Prostate gland (tissue), 2 donors: ENCODE data around the gene LRCH3. TPM values are rescaled to one million over a fixed set of nuclear protein-coding genes. Genes with fewer than 3 reads are reported as not detected.
A peak's percentile ranks its signal among the peaks of the same experiment; 100 is the strongest.

Source experiments
- DNase-seq: peaks from one replicate; pipeline ENCODE4 v3.0.0-alpha.2; 2019; ENCODE audit warnings: low spot score
- H3K27ac ChIP-seq, 2 donors: fragments of 200-600 bp; sonication (generic); 2 replicates each; pipeline ENCODE4 v1.5.1; 2017 to 2019
- H3K27me3 ChIP-seq: fragments of 200-600 bp; sonication (generic); replicated peaks from 2 replicates; pipeline ENCODE4 v1.5.1; 2019; ENCODE audit not compliant: insufficient read depth
- H3K36me3 ChIP-seq, 2 donors: fragments of 200-600 bp; sonication (generic); 1 replicate in 1 of 2; 2 replicates in 1 of 2; pipeline versions ENCODE4 v1.5.1 to v1.8.1; 2017 to 2019
- H3K4me1 ChIP-seq: fragments of 200-600 bp; sonication (generic); replicated peaks from 2 replicates; pipeline ENCODE4 v1.5.1; 2019
- H3K4me3 ChIP-seq, 2 donors: fragments of 200-600 bp; sonication (generic); 2 replicates each; pipeline ENCODE4 v1.5.1; 2017 to 2019
- H3K9me3 ChIP-seq: fragments of 200-600 bp; sonication (generic); 2 replicates; pipeline ENCODE4 v1.5.1; 2017
- POLR2A ChIP-seq: fragments of 450-650 bp; IDR thresholded peaks from one replicate; pipeline ENCODE4 v1.6.1; 2016; ENCODE audit warnings: antibody characterized with exemption, mild to moderate bottlenecking
- POLR2AphosphoS5 ChIP-seq: sonication (generic); formaldehyde crosslinking; IDR thresholded peaks from one replicate; pipeline ENCODE4 v1.6.1; 2017; ENCODE audit warnings: antibody characterized with exemption
- WGBS: methylation state at CpG from one replicate; pipeline ENCODE4 v1.1.5; 2018; 5-methylcytosine and 5-hydroxymethylcytosine counted together
- intact Hi-C: fragments of 100-400 bp; cut with DNase I; formaldehyde crosslinking; loops from one replicate; pipeline ENCODE4 v1.14.2; 2022
- total RNA-seq, 2 donors: library from RNA; depleted of rRNA; stranded (reverse); fragments of >200 nt; gene quantifications; one replicate each; pipeline ENCODE4 v1.1.0, GENCODE V29; 2016
- TF ChIP-seq, protein P1 (sequence below), 4 experiments: fragments of 200-600 bp in 2 of 4; fragments of 450-650 bp in 2 of 4; sonication (generic) in 2 of 4; IDR thresholded peaks; 1 replicate in 3 of 4; 2 replicates in 1 of 4; pipeline ENCODE4 v1.5.1; 2016 to 2019; ENCODE audit warnings: antibody characterized with exemption in 4 of 4, mild to moderate bottlenecking in 2 of 4, moderate library complexity in 2 of 4

LRCH3 gene
- total RNA-seq, 2 donors from 2014 or later, result 31.6 to 114 TPM

DNA sequence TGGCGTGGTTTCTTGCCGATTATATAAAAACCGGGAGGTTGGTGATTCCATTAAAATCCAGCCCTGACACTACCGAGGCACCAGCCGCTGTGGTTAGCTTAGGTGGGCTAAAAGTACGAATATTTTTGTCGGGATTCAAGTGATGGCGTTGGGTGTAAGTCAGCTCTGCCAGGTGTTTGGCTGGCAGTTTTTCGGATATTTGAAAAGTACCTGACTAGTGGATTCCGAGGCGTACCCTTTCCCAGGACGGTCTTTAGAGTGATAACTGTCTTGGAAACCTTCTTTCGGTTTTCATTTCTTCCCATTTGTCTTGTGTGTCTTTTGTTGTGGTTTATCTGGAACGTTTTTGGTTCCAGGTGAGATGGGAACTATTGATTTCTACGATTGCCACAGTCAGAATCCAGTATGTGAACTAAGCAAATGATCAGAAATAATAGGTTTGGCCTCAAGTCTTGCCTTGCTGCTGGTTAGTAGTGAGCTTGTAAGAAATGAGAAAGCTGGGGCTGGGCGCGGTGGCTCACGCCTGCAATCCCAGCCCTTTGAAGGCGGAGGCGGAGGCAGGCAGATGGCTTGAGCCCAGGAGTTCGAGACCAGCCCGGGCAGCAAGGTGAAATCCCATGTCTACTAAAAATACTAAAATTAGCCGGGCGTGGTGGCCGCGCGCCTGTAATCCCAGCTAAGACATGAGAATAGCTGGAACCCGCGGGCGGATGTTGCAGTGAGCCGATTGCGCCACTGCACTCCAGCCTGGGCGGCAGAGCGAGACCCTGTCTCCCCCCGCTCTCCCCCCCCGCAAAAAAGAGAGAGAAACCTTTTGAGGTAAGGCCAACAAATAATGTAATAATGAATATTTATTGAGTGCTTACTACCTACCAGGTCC is 40.0 kb upstream of the LRCH3 start:
- H3K4me1 ChIP-seq, result peaks cover 7% of the 10 kb centered on the region
- WGBS, result 3% methylated on average over 36 of the region's 36 CpGs
- no peaks in the 10 kb centered on the region for H3K9me3 ChIP-seq
- H3K36me3 ChIP-seq, result no peaks in the 10 kb centered on the region
- peak; percentile 23 for DNase-seq
- intact Hi-C loops, result no loop called here
- H3K27me3 ChIP-seq, result no peaks in the 10 kb centered on the region
- H3K27ac ChIP-seq, result peak overlapping the region; percentile 92
- H3K4me3 ChIP-seq, result peak overlapping the region; percentile 65 to 81
- TF ChIP-seq, protein P1, sequence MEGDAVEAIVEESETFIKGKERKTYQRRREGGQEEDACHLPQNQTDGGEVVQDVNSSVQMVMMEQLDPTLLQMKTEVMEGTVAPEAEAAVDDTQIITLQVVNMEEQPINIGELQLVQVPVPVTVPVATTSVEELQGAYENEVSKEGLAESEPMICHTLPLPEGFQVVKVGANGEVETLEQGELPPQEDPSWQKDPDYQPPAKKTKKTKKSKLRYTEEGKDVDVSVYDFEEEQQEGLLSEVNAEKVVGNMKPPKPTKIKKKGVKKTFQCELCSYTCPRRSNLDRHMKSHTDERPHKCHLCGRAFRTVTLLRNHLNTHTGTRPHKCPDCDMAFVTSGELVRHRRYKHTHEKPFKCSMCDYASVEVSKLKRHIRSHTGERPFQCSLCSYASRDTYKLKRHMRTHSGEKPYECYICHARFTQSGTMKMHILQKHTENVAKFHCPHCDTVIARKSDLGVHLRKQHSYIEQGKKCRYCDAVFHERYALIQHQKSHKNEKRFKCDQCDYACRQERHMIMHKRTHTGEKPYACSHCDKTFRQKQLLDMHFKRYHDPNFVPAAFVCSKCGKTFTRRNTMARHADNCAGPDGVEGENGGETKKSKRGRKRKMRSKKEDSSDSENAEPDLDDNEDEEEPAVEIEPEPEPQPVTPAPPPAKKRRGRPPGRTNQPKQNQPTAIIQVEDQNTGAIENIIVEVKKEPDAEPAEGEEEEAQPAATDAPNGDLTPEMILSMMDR (IDR thresholded peaks at IDR 0.05), result peak in 1 of 4 experiments; percentile 18
- peak; percentile 37 for TF ChIP-seq POLR2A
- peak; percentile 6 for TF ChIP-seq POLR2AphosphoS5

GRCh38 chr3:197752107-197752506 is 38.9 kb upstream of the LRCH3 start:
- no peak overlapping the region for H3K4me3 ChIP-seq
- H3K4me1 ChIP-seq, result peaks cover 7% of the 10 kb centered on the region
- intact Hi-C loops, result no loop called here
- peak overlapping the region in 1 of 2 donors; percentile 92 for H3K27ac ChIP-seq
- H3K9me3 ChIP-seq, result no peaks in the 10 kb centered on the region
- WGBS, result 81% methylated on average over 5 of the region's 5 CpGs
- H3K27me3 ChIP-seq, result no peaks in the 10 kb centered on the region
- TF ChIP-seq POLR2A (no peak), POLR2AphosphoS5 (no peak)
- TF ChIP-seq, protein P1 (IDR thresholded peaks at IDR 0.05), result no peak
- no peaks in the 10 kb centered on the region for H3K36me3 ChIP-seq
- DNase-seq, result no peak

DNA sequence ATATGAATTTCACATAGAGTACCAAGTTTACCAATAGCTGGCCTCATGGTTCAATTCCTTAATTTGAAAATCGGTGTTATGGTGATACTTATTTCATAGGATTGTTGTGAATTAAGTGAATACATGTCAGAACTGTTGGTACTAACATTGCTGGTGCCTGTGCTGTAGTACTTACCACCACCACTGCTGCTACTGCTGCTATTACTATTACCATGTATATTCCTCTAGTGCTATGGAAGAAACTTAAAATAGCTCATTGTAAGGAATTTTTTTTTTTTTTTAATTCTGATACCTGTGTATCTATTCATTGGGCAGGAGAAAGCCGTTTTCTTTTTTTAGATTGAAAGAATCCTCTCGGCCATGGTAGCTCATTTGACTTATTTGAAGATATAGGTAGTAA is 37.8 kb upstream of the LRCH3 start:
- no peak overlapping the region for H3K27ac ChIP-seq
- no peaks in the 10 kb centered on the region for H3K36me3 ChIP-seq
- peaks cover 7% of the 10 kb centered on the region for H3K4me1 ChIP-seq
- H3K27me3 ChIP-seq, result no peaks in the 10 kb centered on the region
- intact Hi-C loops, result no loop called here
- 94% methylated on average over 3 of the region's 3 CpGs for WGBS
- no peak for DNase-seq
- no peak for TF ChIP-seq POLR2AphosphoS5
- no peak overlapping the region for H3K4me3 ChIP-seq
- no peaks in the 10 kb centered on the region for H3K9me3 ChIP-seq

DNA sequence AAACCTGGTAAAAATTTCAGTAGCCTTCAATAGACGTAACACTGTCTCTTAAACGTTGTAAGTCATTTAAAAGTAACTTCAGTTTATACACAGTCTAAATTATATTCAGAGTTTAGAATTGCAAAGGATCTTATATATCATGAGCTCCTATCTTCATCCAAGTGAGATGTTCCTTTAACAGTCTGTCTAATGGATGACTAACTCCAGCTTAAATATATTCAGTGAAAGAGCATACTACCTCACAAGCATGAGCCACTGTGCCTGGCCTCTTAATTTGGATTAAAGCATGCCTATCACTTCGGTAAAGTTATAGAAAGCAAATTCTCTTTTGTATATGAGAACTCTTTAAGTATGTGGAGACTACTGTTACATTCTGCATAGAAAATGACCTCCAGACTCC is 34.4 kb upstream of the LRCH3 start:
- no peak for DNase-seq
- H3K36me3 ChIP-seq, result no peaks in the 10 kb centered on the region
- no peaks in the 10 kb centered on the region for H3K27me3 ChIP-seq
- intact Hi-C loops, result no loop called here
- H3K9me3 ChIP-seq, result no peaks in the 10 kb centered on the region
- TF ChIP-seq, protein P1 (IDR thresholded peaks at IDR 0.05), result no peak
- 80% methylated on average over 3 of the region's 3 CpGs for WGBS
- no peak overlapping the region for H3K27ac ChIP-seq
- H3K4me1 ChIP-seq, result peaks cover 4% of the 10 kb centered on the region
- no peak overlapping the region for H3K4me3 ChIP-seq

- 84% methylated on average over 4 of the region's 4 CpGs for WGBS
- no peaks in the 10 kb centered on the region for H3K27me3 ChIP-seq
Observed at GRCh38 chr3:197758512-197758911, 32.5 kb upstream of the LRCH3 start.

More at GRCh38 chr3:197758512-197758911, 32.5 kb upstream of the LRCH3 start:
- intact Hi-C loops, result no loop called here
- Histone ChIP-seq H3K4me3 (no peak overlapping the region), H3K27ac (no peak overlapping the region), H3K9me3 (no peaks in the 10 kb centered on the region), H3K36me3 (no peaks in the 10 kb centered on the region), H3K4me1 (no peaks in the 10 kb centered on the region)
- no peak for DNase-seq
- TF ChIP-seq POLR2A, result no peak
- TF ChIP-seq POLR2AphosphoS5, result no peak
- TF ChIP-seq, protein P1 (IDR thresholded peaks at IDR 0.05), result no peak
